ENCODE results near the gene CXCL8.

The CXCL8 gene

DNA sequence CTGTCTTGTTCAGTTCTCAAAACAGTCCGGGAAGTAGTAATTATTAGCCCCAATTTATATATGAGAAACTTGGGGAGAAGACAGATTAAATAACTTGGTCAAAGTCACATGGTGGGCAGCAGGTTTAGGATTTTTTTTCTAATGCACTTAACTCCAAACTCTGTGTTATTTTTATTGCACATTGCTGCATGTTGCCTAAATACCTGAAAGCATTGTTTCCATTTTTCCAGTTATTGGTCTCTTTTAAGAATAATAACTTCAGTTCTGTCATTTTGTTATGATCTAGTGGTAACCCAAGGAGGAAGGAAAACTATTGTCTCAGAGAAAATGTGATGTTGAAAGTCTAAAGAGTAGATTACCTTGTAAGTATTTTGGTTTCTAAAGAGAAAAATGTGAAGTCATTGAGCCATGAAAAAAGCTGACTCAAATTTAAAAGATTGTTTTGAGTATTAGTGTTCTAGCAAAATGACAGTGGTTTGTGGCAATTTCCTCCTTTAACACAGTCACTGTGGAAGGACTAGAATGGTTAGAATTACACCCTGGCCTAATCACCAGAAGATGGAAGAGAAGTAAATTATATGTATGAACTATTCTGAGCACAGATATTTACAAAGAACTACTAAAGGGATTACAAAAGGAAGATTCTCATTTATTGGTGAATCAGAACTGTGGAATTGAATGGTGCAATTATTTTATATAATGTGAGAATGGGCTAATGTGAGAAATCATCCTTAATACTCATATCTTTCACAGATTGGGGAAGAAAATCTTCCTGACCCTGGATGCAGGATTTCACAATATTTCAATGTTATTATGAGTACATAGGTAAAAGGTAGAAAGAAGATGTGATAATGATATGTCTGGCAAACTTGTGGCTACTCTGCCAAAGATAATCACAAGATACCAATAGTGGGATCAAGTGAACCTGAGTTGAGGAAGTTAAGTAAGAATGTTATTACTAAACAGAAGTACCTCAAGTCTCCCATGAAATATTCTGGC is 21.7 kb upstream of the CXCL8 start:
- DNase-seq = no peak

DNA sequence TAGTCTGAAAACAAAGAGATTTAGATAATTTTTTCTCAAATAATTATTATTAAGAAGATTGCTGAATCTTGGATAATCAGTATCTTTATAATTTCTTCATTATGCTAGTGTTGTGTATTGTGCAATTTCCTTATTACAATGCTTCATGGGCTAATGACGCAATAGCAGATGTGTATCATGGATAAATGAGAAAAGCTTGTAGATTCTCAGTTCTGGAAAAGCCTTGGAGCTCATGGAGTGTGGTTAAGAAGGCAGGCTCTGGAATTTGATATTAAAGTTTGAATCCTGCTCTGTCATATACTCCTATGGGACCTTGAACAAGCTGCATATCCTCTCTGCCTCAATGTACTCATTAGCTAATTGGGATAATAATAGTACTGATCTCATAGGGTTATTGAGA is 18.9 kb upstream of the CXCL8 start:
- DNase-seq = no peak

DNA sequence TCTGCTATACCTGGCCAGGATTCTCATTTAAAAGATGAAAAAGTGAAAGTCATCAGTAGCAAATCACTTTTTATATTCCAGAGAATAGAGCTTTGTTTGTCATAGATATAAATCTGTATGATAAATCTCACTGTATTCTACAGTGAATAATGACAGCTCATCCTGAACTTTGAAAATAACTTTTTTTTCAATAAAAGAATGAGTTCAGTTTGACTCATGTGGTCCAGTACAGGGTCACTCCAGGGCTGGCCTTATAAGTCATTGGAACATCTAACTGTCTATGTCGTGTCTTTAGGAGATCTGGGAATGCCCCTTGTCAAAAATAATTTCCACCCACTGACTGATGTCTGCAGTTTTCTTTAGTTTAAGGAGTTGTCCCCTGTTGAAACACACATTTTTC is 18.5 kb upstream of the CXCL8 start:
- no peak for DNase-seq

DNA sequence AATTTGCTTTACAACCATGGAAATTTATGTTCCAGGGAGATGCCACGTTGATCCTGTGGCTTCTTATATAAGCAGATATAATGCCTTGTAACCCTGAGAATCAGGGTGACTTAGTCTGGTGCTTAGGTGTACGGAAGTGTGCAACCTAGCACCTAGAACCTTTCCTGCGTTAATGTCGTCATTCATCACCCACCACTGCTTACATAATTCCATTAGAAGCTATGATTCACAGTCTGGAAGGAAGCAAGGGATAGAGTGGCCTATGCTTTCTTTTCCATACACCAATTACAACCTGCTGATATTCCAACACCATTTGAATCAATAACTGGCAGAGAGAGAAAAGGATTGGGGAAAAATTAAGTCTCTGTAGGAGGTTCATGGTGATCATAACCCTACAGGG is 17.3 kb upstream of the CXCL8 start:
- DNase-seq = no peak

DNA sequence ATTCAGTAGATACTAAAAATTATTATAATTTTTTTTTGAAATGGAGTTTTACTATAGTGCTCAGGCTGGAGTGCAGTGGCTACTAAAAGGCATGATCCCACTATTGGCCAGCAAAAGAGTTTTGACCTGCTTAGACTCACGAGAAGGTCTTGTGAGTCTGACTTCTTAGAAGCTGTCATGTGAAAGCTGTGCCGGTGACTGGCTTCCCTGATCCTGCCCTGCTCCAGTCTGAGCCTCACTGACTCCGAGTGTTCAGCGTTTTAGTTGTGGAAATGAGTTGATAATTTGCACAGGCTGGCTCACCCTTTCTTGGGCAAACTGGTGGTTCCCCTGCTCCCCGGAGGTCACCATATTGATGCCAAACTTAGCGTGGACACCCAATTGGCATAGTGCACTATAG is 16.4 kb upstream of the CXCL8 start:
- no peak for DNase-seq

DNA sequence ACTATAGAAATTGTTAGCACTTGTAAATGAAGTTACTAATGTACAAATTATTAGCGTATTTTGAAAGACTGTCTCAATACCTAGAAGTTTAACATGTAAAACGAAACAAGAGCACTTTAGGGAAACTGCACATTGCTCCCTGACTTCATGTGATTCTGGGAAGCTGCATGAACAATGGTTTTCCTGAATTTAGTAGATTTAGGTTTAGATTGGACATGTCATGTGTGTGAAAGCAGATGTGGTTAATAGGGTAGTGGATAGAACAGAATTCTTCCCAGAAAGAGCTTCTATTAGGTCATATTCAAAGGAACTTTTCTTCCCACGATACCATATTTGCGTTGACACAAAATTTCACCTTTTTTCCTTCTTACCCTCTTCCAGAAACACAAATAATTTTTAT is 14.9 kb upstream of the CXCL8 start:
- DNase-seq = no peak

DNA sequence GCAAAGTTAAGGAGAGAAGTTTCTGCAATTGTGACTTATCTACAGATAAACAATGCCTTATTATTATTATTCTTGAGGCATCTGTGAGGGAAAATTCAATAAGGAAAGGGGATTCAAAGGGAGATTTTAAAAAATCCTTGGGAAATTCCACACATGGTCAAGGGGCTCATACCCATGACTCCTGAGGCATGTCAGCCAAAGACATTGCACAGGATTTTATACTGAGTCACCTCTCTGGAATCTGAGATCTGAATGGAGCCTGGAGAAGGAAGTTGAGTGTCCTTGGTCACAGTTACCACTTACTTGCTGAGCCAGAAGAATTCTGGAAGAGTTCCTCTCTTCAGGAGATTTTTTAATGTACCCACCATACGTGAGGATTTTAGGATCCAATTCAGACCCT is 14.4 kb upstream of the CXCL8 start:
- DNase-seq = peak; percentile 15 to 74

DNA sequence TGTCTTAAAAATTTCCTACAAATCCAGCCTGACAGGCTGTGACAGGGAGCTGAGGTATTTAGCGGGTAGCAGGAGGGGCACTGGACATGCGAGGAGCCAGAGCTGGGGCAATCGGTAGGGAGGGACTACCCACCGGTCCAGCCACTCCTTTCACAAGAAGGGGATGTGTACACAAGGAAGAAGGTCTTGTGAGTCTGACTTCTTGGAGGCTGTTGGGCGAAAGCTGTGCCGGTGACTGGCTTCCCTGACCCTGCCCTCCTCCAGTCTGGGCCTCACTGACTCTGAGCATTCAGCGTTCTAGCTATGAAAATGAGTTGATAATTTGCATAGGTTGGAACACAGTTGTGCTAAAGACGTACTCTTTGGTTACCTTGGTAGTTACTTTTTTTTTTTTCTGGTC is 12.7 kb upstream of the CXCL8 start:
- no peak for DNase-seq

DNA sequence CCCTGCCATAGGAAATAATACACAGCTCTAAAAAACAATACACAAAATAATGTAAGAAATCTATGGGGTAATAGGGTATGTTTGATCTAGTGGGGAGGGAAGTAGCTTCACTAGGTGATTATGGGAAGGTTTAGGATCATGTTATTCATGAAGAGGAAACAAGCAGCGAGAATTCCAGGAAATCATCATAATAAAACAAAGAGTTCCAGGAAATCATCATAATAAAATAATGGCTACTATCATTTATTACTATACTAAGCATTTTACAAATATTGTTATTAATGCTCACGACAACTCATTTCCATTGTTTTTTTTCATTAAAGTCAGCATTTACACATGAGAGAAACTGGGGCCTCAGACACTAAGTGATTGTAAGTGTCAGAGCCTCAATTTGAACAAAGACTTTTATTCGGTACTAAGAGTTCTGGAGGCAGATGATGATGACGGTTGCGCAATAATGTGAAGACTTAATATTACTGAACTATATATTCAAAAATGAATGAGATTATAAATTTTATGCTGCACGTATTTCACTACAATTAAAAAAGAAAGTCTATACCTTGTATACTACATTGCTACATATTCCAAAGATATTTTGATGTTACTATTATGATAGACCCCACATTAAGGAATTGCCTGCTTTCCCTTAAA is 12.2 kb upstream of the CXCL8 start:
- no peak for DNase-seq

DNA sequence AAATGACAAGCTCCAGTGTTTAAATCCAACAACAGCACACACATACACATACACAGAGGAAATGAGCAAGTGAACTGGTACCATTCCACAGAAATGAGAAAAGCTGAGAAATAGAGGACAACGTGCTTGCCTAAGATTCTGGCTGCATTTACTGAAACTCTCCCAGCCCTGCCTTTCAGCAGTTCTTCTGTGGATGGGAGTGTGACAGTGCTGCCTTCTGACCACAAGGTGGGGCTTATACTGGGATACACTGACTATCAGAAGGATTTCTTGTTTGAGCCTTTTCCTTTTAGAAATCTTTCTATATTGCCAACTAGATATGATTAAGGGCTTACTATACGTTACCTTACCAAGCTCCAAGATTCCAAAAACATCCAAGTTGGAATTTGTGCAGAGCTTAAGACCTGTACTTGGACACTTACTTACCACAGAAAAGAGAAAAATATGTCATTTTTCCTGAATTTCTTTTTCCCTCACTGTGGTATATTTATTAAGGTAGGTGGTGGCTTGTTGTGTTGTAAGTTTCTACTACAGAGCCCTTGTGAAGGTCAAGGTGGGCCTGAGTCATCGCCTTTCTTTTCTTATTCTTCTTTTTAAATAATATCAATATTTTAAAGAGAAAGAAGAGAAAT is 10.7 kb upstream of the CXCL8 start:
- DNase-seq = peak in 1 of 2 experiments; percentile 68

DNA sequence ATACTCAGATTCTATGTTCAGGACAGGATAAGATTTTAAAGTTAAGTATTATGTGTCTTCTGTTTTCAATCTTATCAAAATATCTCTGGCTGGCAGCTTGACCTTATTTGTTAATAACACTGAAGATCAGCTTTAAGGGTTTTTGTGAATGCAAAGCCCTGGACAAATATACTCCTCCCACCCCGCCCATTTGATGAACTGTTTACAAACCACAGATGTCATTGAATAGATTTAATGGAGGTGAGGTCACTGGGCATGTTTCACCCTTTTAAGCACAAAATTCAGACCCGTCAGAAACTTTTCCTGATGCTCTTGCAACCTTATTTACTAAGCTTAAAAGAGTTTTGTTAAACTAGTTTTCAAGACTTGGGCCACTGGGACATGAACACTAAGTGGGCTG is 10.1 kb upstream of the CXCL8 start:
- no peak for DNase-seq

DNA sequence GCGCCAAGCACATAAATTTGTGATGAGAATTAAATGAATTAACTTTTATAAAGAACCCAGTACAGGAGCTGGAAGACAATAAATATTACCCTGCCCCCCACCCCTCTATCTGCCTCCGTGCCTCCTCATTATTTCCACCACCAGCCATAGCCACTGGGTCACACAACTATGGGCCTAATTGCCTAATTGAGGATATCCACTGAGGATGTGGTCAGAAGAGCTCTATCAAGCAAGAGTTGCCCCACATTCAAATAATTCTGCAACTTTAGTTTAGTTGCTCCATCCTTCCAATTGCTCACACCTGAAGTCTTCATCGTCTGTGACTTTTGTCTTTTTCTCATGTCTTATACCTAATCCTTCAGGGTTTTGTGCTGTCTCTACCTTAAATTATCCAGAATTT is 9.5 kb upstream of the CXCL8 start:
- no peak for DNase-seq

DNA sequence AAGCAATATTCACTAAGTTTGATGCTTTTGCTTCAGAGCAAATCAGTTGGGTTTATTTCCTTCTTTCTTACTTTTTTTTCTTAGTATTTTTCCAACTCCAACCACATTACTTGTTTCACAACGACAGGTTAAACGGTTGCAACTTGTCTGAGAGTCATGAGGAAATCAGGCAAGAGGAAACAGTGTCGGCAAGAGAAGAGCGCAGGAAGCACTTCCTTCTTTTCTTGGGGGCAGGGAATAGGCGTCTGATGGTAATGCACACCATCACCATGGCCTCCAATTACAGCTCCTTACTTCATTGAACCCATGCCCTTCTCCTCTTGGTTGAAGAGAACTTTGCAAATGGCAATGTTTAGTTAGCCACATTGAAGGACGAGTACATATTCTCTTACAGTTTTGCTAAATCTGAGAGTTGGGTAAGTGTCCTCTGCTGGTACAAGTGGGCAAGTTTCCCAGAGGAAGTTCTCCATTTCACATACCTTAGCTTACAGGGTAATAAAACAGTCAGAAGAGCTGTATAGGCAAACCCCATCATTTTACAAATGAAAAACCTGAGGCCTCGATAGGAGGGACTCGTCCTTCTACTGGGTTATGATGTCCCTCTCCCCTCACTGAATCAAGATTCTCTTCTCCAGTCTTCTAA is 8.3 kb upstream of the CXCL8 start:
- no peak for DNase-seq

DNA sequence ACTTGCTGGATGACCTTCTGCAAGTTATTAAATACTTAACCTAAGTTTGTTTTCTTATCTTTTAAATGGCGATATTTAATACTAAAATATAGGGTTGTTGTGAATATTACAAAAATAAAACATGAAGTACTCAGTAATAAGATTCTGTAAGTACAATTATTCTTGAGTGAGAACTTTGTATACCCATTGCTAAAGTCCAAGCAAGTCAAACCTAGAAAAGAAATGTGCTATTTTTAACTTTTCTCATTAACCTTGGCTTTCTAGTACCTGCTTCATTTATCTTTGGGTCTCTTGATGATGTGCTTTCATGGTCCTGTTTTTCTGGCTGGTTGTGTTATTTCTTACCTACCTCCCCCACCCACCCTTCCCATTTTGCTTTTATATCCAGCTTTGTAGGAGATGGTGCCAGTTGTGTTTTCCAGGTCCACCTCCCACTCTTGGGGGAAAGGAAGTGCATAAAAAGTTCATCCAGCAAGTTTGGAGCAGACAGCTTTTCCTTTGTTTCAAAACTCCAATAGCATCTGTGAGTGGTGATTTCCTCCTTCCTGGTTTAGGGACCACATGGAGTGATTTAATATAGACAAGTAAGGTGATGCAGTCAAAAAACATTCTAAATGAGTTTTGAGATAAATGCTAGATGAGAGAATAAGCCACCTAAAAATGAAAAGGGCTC is 7.5 kb upstream of the CXCL8 start:
- DNase-seq = no peak

DNA sequence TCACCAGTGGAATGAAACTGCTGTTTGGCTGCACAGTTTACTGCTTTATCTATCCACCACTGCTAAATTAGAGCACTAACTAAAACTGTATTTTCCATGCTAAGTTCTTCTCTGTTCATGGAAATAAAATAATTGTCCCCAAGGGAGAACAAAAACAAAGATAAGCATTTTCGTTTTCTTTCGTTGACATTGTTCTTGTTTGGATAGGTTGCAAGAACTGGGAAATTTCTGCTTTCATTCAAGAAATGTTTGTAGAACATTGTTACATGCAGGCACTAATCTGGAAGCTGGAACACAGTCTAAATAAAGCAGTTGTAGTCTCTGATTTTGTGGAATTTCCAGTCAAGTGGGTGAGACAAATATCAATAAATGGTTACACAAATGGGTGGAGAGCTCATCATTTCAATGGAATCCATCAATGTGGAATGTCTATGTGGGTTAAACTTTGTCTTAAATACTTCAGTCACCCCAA is 5.8 kb upstream of the CXCL8 start:
- no peak for DNase-seq

DNA sequence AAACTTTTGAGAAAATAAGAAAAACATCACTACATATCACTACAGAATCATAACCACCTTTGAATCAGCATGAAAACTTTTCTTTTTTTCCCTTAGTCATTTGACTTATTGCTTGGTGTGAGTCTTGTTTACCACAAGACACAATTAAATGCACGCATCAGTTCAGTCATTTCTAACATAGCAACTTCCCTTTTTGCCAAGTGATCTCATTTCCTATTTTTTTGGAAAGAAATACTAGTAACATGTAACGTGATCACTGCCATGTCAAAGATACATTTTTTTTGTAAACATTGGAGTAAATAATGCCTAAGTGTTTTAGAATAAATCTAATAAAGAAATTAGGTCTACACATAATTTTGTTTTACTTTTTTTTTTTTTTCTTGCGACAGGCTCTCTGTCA is 5.1 kb upstream of the CXCL8 start:
- DNase-seq = no peak

DNA sequence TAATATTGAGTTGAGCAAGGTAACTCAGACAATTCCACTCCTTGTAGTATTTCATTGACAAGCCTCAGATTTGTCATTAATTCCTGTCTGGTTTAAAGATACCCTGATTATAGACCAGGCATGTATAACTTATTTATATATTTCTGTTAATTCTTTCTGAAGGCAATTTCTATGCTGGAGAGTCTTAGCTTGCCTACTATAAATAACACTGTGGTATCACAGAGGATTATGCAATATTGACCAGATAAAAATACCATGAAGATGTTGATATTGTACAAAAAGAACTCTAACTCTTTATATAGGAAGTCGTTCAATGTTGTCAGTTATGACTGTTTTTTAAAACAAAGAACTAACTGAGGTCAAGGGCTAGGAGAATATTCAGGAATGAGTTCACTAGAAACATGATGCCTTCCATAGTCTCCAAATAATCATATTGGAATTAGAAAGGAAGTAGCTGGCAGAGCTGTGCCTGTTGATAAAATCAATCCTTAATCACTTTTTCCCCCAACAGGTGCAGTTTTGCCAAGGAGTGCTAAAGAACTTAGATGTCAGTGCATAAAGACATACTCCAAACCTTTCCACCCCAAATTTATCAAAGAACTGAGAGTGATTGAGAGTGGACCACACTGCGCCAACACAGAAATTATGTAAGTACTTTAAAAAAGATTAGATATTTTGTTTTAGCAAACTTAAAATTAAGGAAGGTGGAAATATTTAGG is 821 bp downstream of the CXCL8 start:
- DNase-seq = no peak

DNA sequence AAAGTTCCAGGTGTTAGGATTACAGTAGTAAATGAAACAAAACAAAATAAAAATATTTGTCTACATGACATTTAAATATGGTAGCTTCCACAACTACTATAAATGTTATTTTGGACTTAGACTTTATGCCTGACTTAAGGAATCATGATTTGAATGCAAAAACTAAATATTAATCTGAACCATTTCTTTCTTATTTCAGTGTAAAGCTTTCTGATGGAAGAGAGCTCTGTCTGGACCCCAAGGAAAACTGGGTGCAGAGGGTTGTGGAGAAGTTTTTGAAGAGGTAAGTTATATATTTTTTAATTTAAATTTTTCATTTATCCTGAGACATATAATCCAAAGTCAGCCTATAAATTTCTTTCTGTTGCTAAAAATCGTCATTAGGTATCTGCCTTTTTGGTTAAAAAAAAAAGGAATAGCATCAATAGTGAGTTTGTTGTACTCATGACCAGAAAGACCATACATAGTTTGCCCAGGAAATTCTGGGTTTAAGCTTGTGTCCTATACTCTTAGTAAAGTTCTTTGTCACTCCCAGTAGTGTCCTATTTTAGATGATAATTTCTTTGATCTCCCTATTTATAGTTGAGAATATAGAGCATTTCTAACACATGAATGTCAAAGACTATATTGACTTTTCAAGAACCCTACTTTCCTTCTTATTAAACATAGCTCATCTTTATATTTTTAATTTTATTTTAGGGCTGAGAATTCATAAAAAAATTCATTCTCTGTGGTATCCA is 1.6 kb downstream of the CXCL8 start:
- DNase-seq = no peak

DNA sequence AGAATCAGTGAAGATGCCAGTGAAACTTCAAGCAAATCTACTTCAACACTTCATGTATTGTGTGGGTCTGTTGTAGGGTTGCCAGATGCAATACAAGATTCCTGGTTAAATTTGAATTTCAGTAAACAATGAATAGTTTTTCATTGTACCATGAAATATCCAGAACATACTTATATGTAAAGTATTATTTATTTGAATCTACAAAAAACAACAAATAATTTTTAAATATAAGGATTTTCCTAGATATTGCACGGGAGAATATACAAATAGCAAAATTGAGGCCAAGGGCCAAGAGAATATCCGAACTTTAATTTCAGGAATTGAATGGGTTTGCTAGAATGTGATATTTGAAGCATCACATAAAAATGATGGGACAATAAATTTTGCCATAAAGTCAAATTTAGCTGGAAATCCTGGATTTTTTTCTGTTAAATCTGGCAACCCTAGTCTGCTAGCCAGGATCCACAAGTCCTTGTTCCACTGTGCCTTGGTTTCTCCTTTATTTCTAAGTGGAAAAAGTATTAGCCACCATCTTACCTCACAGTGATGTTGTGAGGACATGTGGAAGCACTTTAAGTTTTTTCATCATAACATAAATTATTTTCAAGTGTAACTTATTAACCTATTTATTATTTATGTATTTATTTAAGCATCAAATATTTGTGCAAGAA is 2.3 kb downstream of the CXCL8 start:
- no peak for DNase-seq

DNA sequence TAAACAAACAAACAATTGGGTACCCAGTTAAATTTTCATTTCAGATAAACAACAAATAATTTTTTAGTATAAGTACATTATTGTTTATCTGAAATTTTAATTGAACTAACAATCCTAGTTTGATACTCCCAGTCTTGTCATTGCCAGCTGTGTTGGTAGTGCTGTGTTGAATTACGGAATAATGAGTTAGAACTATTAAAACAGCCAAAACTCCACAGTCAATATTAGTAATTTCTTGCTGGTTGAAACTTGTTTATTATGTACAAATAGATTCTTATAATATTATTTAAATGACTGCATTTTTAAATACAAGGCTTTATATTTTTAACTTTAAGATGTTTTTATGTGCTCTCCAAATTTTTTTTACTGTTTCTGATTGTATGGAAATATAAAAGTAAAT is 2.9 kb downstream of the CXCL8 start:
- no peak for DNase-seq

DNA sequence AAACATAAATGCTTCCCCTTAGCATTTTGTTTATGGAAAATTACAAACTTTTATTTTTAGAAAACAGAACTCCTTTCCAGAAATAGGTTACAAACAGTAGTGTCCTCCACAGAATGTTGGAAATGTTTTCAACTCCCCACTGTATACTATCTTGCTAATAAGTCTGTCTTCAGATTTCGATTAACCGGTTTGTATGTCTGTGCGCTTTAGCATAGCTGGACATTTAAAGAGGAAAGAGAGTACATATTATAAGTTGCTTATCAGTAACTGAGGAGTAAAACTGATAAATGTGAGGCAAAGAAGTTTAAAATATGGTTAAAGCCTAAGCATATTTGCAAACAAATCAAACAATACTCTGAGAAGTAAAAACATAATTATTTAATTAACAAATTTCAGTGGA is 3.4 kb downstream of the CXCL8 start:
- no peak for DNase-seq

Measured in SW 1271 (cell line).